Gastroesophageal sphincter (tissue), 3 donors: ENCODE measurements around the gene IL4R.

Experiments
- CTCF ChIP-seq, 4 experiments: fragments of 200-600 bp in 2 of 4; fragments of 450-650 bp in 2 of 4; sonication (generic) in 1 of 4; IDR thresholded peaks; one replicate each; pipeline ENCODE4 v1.5.1; 2017 to 2019; ENCODE audit warnings: antibody characterized with exemption in 4 of 4, mild to moderate bottlenecking in 2 of 4, moderate library complexity in 2 of 4
- POLR2A ChIP-seq, 2 donors: fragments of 450-650 bp; IDR thresholded peaks; one replicate each; pipeline ENCODE4 v1.6.1; 2017; ENCODE audit warnings: antibody characterized with exemption in 2 of 2, mild to moderate bottlenecking in 2 of 2, moderate library complexity in 1 of 2
- POLR2AphosphoS5 ChIP-seq: sonication (generic); formaldehyde crosslinking; IDR thresholded peaks from one replicate; pipeline ENCODE4 v1.6.1; 2017; ENCODE audit warnings: antibody characterized with exemption

GRCh38 chr16:27363246-27363632 is 49.5 kb downstream of the IL4R start:
- TF ChIP-seq POLR2AphosphoS5 (no peak), POLR2A (IDR thresholded peaks at IDR 0.05) (no peak), CTCF (IDR thresholded peaks at IDR 0.05) (no peak)
